CD1c-positive myeloid dendritic cell (primary cell): ENCODE measurements around the gene EPS8L3.
"Not testable (repeated sequence)": the region's sequence is repeated elsewhere in the genome, so short reads cannot be mapped to it uniquely, and the experiment has no call there.

Experiments used
- DNase-seq: peaks from one replicate; pipeline ENCODE4 v3.0.0-alpha.2; 2016; ENCODE audit errors: extremely low spot score

EPS8L3 gene, protein sequence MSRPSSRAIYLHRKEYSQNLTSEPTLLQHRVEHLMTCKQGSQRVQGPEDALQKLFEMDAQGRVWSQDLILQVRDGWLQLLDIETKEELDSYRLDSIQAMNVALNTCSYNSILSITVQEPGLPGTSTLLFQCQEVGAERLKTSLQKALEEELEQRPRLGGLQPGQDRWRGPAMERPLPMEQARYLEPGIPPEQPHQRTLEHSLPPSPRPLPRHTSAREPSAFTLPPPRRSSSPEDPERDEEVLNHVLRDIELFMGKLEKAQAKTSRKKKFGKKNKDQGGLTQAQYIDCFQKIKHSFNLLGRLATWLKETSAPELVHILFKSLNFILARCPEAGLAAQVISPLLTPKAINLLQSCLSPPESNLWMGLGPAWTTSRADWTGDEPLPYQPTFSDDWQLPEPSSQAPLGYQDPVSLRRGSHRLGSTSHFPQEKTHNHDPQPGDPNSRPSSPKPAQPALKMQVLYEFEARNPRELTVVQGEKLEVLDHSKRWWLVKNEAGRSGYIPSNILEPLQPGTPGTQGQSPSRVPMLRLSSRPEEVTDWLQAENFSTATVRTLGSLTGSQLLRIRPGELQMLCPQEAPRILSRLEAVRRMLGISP

DNA sequence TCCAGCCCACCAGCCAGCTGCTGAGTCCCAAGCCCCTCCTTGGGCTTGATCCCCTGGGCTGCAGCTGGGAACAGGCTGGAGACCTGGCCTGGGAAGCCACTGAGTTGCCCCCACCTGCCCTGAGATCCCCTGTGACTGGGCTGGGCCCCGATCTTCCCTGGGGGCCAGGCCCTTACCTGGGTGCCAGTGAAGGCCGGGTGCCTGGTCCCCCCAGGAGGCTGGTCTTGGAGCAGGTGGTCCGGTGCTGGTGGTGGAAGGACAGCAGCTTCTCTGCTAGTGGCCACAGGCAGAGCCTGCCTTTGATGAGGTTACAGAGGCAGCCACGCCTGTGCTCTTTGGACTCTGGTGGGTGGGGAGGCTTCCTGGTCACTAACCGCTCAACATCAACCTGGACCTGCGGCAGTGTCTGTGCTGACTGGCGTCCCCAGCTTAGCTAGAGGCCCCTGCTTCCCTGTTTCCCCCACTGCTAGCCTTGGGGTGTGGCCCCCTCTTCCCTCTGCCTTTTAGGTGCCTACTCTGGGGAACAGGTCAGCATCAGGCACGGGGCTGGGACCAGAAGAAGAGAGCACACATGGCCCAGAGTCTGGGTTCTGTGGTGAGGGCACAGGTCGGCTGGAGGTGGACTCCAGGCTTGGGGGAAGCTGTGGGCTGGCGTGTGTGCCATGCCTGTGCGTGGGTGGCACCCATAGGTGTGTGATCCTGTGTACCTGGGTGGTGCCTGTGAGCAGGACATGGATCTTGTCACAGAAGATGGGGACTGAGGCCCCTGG is at the start of gene EPS8L3:
Gene EPS8L3, minus strand, starts transcription at position 278 of the 770 bp plus-strand sequence. CDS start 2,174 bp downstream, outside the sequence.
- no peak for DNase-seq

DNA sequence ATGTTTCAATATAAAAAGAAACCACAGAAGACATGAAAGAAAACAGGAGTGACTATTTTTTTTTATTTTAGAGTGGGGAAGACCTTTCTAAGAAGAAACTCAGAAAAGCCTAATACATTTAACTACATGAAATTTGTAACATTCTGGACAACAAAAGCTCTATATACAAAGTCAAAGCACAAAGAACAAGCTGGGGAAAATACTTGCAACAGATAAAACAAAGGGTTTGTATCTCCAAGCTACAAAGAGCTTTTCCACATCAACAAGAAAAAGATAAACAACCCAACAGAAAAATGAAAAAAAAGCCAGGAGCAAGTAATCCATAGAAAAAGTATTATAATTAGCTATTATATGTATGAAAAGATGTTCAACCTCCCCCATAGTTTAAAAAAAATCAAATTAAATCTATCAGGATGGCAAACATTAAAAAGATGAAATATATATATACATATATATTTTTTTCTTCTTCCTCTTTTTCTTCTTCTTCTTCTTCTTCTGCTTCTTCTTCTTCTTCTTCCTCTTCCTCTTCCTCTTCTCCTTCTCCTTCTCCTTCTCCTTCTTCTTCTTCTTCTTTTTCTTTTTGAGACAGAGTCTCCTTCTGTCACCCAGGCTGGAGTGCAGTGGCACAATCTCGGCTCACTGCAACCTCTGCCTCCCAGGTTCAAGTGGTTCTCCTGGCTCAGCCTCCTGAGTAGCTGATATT is 49.1 kb upstream of the EPS8L3 start:
- DNase-seq = no peak

DNA sequence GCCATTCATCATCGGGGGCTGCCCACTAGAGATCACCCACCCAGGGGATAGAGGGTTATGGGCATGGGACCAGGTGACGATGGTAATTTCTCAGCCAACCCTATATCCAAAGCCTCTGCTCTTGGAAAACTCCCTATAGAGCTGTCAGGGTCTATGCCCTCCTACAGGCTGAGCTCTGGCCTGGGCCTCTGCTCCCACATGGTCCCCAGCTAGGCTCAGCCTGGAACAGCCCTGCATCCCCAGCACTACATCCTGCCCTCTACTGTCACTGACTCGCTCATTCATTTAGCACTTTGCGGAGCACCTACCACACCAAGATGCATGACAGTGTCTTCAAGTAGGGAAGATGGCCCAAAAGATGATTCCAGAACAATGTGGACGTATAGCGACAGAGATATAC is 45.0 kb upstream of the EPS8L3 start:
- DNase-seq = no peak

DNA sequence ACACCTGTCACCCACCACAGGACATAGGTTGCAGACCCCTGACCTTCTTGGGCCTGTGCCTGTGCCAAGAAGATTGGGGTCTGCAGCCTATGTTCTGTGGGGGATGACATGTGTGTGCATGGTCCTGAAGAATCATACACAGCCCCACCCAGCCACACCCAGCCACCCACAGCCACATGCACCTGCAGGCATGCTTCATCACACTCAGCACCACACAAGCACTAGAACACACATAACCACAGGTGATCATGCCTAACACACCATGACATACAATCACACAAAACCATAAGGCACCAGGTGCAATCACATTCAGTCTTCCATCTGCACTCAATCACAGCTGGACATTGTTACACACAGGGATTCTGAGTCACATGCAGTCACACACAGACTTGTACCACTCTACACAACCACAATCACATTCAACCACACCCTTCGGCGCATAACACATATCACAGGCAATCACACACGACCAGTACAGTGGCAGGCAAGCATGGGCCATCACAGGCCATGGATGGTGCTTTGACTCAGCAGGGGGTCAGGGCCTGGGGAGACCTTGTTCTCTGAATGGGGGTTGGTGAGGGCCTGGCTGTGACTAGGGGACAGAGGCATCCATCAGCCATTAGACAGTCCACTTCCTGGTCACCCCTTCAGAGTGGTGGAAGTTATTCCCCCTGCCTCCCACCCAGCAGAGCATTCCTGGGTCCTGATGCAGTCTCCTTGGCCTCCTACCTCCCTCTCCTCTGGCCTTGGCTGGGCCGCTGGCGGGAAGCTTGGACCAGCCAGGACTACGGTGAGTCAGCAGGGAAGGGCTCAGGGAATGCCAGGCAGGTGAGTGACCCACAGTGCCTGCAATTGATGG is 44.3 kb upstream of the EPS8L3 start:
- DNase-seq = no peak

DNA sequence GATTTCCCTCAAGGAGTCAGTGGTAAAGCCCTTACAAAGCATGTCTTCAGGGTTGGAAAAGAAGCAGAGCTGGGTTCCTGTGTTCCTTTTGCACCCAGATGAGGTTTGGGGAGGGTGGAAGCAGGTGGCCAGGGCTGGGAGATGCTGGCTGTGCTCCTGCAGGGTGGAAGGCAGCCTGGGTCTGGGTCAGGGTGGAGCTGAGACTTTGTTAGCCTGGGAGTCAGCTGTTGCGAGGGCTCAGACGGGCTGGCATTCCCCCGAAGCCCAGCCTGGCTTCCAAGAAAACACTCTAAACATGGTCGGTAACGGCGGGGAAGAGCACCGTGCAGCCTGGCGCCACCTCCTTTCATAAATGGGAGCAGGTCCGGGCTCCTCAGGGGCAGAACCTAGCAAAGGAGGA is 43.7 kb upstream of the EPS8L3 start:
- DNase-seq = no peak

DNA sequence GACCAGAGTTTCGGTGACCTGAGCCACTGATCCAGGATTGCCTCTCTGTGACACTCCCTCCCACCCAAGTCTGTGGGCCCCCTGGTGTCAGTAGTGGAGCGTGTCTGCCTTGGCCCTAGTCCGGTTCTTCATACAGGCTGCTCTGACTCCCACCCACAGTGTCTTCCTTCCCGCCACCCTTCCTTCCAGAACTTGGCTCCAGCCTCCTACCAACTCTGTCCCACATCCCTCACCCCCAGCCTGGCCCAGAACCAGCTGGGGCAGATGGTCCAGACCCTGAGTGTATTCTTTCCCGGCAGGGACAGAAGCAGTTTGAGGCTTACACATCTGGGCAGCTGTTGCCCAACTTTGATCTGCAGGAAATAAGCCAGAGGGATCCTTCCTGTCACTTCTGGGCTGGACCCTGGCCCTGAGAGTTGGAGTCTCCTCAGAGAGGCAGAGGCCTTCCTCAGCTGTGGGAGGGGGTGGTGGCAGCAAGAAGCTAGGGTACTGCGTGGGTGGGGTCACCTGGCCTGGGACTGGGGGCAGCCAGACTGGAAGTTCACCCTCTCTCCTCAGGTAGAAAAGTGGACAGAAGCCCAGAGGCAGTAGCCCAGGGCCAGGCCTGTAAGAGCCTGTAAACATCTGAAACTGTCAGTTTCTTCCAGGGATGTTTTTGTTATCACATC is 43.1 kb upstream of the EPS8L3 start:
- no peak for DNase-seq

DNA sequence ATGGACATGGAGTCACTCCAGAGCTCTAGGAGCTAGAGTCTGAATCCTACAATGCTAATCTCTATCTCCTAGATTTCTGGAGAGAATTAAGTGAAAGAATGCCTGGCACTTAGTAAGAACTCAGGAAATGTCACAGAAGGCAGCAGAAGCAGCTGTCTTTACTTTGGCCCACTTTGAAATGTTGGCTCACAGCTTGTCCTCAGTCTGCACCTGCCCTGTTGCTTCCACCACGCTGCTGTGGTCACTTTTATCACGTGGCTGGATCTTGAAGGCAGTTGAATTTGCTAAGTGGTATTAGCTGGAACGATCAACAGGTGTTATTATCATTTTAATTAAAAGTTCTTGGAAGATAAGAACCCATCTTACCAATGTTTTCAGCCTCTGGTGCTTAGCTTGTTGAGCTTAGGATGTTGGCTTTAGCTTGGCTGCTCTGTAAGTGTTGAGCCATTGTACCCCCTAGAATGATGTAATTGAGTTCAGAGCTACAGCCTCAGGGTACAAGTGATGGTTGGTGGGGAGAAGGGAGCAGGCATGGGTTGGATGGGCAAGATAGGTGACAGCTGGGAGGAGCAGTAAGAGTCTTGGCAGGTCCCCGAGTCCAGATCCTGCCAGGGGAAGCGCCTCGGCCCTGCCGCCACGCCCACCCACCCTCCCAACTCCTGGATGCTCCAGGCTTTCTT is 41.9 kb upstream of the EPS8L3 start:
- DNase-seq = no peak

DNA sequence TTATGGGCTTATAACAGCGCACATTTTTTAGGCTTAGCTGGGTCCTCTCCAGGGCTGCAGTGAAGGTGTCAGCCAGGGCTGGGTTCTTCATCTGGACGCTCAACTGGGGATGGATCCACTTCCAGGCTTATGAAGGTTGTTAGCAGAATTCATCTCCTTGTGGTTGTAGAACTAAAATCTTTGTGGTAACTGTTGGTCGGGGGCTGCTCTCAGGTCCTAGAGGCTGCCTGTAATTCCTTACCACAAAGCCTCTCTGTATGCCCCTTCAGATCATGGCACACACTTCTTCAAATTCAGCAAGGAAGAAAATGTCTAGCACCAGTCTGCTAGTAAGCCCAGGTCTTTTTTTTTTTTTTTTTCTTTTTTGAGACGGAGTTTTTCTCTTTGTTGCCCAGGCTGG is 40.9 kb upstream of the EPS8L3 start:
- DNase-seq = no peak

DNA sequence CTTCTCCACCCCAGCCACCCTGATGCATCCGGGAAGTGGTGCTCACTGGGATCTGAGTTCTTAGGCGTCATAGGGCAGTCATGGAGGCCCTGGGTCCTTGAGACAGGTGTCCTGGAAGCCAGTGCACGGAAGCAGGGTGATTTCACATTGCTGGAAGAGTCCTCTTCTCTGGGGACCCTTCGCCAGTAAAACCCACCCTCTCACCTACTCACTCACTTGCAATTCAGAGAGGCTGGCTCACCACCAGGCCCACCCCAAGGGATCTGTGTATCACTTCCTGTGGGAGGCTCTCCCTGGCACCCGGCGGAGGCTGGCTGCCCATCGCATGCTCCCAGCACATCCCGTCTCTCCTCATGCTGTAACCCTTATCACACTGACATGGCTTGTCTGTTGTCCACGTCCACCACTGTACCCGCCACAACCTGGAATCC is 40.2 kb upstream of the EPS8L3 start:
- no peak for DNase-seq

DNA sequence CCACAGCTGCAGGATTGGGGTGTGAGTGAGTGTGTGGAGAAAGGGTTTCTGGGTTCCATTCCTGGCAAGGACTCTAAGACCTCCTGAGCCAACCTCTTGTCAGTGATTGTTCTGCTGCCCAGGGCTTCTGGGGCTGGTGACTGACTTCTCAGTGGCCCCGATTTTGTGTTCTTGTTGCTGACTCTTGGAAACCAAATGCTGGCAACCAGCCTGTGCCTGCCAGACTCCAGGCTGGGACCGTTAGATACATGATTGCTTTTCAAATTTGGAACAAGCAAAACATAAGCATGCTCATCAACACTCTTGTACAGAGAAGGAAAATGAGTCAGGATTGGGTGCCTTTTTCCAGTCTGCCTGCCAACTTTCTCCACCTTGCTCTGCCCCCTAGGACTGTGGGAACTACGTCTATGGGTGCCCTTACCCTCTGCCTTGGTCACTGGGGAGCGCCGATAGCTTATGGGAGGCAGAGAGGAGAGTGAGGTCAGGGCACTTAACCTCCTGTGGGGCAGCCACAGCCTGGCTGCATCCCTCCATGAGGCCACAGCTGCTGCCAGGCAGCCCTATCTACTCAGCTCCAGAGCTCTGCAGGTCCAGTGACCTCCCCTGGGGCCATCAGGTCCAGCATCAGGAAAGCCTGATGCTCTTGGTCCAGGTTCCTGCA is 39.3 kb upstream of the EPS8L3 start:
- no peak for DNase-seq

DNA sequence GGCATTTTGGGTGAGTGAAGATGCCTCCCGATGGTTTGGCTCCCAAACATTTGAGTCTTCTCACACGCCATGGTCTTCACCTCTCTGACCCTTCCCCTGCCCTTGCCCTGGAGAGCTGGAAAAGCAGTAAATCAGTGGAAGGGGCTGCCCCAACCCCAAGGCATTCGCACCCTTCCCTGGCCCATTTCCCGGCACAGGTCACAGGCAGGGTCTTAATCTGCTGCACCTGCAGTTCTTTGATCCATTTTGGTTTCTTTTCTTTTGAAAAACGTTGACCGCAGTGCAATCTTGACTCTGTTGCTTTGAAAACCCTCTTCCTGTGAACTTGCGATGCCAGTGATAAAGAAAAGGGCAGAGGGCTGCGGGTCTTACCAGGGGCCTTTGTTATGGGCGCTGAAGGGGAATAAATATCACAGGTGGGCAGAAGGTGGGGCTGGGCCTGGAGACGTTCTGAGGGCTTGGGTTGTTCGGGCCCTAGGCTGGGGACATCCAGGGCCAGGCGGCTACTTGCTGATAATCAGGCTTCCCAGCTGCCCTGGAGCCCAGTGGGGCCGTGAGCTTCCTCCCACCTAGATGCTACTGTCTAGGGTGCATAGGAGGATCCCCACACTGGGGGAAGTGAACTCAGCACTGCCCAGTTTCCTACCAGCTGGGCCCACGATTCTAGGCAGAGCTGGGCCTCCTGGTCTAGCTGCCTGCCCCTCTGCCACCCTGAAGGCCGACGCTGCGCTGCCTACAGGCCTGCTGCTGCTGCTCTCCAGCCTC is 38.6 kb upstream of the EPS8L3 start:
- no peak for DNase-seq

DNA sequence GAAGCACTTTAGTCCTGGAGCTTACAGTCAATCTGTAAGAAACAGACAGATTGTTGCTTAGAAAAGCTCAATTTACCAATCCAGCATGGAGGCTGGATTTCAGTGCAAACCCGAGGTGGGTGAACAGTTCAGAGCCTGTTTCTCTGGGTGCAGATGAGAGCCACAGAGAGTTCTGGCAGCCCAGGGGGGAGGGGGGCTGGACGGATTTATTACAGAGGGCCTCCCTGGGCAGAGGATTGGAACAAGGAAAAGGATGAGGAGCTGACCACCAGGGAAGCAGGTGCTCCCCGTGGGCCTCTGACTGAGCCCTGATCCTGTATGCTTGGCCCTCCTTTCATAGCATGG is 38.0 kb upstream of the EPS8L3 start:
- no peak for DNase-seq

DNA sequence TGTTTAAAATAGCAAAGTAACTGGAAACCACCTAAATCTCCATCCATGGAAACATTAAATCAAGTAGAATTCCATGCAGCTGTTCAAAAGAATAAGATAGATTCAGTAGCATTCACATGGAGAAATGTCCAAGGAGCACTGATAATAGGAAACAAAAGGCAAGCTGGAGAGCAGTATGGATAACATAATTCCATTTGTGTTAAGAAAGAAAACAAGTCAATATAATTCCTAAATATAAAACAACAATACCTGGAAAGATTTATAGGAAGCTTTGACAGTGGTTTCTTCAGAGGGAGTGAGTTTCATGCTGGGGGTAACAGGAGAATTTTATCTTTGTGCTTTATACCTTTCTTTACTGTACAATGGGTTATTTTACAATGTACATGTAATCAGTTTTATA is 36.6 kb upstream of the EPS8L3 start:
- no peak for DNase-seq

DNA sequence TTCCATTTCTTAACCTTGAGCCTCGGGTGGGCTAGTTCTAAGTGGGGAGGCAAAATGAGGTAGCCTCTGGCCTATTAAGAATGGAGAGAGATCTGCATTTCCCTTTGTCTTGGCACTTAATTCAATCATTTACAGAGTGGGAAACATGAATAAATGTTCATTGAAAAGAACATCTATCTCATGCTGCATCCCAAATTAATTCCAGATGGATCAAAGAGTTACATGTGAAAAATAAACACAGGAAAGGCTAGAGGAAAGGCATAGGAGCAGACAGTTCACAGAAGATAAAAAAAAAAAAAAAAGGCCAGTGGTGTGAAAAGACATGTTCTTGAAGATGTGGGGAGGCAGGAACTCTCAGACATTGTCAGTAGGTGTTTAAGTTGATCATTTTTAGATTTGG is 35.7 kb upstream of the EPS8L3 start:
- no peak for DNase-seq

DNA sequence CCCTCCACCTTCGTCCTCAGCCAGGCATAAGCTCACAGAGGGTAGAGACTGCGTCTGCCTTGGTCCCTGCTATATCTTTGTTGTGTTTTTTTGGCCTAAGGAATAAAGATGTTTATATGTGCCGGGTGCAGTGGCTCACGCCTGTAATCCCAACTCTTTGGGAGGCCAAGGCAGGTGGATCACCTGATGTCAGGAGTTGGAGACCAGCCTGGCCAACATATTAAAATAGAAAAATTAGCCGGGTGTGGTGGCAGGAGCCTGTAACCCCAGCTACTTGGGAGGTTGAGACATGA is 33.5 kb upstream of the EPS8L3 start:
- not testable (repeated sequence) for DNase-seq

DNA sequence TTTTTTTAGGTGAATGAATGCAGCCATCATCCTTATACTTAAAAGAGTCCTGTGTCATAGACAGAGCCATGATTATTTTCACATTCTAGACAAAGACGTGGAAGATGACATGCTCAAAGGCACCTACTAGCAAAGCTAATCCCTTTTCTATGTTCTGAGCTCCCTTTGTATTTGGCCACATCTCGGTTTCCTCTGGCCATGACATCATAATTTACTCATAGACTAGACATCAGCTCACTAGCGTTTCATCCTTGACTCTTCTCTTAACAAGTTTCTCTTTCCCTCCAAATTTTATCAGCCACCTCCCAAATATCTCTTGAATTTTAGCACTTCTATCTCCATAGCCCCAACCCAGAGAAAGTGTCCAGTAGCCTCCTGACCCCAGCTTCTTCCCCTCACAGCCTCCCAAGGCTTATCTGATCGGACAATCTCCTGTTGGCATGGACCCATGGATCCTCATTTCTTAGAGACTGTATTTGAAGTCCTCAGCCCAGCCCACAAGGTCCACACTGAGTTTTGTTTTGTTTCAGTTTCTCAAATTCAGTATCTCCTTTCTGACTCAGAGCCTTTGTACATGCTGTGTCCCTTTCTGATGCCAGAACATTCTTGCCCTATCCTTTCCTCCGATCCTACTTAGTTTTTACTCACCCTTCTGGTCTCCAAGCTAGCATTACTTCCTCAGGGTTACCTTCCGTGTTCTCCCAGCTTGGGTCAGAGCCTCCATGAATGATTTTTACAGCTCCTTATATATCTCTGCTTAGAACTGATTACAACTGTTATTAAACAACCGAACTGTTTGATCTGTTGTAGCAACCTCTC is 33.0 kb upstream of the EPS8L3 start:
- DNase-seq = no peak

DNA sequence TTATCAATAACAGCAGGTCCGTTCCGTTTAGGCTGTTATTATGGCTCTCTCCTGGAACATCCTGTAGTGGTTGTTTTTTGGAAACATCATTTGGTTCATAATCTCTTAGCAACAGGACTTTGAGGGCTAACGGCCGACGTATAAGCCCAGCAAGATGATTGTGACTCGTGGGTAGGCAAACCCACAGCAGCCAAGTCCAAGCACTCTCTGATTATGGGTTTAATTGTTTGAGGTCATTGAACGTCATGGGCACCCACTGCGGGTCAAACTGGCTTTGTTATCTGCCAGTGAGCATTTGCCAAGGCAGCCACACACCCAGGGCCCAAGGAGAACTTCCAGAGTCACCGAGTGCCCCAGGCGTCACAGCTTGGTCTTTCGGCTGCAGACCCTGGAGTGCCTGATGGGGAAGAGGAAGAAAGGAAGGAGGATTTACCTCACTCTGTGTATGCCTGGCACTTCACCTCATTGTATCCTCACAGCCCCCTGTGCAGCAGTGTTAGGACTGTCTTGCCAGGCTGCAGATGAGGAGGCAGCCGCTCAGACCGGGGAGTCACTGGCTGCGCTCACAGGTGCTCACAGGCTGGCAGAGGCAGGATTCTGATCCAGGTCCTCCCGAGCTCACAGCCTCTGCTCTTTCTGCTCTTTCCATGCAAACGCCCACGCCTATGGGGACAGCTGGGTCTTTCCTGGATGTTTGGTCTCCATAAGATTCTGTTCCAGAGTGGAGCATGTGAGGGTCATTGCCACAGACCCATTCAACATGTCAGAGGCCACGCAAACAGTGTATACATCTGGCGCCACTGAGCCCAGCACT is 30.8 kb upstream of the EPS8L3 start:
- DNase-seq = no peak
